HG02759 (cell line): ENCODE data around the gene LRRC2.
A peak's percentile ranks its signal among the peaks of the same experiment; 100 is the strongest.
"Not testable (repeated sequence)": the region's sequence is repeated elsewhere in the genome, so short reads cannot be mapped to it uniquely, and the experiment has no call there.

Experiments
- ATAC-seq: cut with Tn5 transposase; IDR thresholded peaks from one replicate; pipeline ENCODE4 v1.9.1; 2021; ENCODE audit warnings: mild to moderate bottlenecking, moderate library complexity; ENCODE audit not compliant: unreplicated experiment

The LRRC2 gene

DNA sequence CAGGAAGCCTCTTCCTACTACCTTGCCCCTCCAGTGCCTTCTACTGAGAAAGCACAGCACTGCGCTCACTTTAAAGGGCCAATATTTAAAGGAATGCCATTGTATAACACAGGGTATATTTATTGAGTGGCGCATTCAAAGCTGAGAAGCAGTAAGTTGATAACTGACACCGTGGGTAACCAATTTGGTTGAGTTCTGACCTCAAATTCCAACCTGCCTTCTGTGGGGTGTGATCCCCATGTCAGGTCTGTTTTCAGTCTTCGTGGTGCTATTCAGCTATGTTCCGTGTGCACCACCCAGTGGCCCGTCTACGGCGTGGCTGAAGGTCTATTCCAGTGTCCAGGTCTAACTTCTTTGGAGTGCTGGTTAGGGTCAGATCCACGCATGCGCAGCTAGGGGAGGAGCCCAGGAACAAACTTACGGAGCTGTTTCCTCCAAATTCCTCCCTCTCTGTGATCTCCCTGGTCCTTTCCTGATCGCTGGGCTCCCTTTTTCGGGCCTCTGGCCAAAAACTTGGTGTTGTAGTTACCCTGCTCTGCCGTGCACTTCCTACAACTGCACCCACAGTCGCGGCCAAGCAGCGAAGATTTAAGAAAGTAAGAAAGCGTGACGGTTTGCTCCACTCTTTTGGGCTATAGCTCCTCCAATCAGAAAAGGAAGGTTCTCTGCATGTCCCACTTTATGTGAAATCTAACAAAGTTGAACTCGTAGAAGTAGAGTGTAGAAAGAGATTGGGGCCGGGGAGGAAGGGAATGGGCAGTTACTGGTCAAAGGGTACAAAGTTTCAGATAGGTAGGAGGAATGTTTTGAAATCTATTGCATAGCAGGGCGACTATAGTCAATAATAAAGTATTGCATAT lies 7.7 kb downstream of the LRRC2 start:
- ATAC-seq, result peak; percentile 96

GRCh38 chr3:46557814-46558183 lies 8.3 kb downstream of the LRRC2 start:
- no peak for ATAC-seq

- no peak for ATAC-seq
Observed at GRCh38 chr3:46553154-46553553, 12.9 kb downstream of the LRRC2 start.

GRCh38 chr3:46552538-46552937 lies 13.6 kb downstream of the LRRC2 start:
- no peak for ATAC-seq

GRCh38 chr3:46551615-46552014 lies 14.5 kb downstream of the LRRC2 start:
- ATAC-seq, result no peak

GRCh38 chr3:46549989-46550388 lies 16.1 kb downstream of the LRRC2 start:
- no peak for ATAC-seq

DNA sequence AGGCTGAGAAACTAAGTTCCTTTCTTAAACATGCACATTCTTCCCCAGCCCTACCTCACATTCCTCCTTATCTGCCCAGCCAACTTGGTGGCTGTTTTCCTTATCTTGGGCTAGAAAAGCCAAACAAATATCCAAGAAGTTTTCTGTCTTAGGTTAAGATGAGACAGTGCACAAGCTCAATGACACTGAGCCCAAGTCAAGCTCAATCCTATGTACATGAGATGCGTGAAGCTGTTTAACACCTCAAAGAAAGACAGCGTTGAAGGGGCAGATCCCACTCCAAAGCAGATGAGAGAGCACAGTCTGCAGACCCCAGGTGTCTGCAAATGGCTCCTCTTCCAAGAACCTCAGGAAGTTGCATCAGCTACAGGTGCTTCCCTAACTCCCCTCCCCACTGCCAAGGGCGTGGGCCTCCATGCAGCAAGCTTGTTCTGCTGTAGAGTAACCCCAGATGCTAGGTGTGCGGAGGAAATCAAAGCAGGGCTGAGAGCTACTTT lies 16.6 kb downstream of the LRRC2 start:
- ATAC-seq, result no peak

DNA sequence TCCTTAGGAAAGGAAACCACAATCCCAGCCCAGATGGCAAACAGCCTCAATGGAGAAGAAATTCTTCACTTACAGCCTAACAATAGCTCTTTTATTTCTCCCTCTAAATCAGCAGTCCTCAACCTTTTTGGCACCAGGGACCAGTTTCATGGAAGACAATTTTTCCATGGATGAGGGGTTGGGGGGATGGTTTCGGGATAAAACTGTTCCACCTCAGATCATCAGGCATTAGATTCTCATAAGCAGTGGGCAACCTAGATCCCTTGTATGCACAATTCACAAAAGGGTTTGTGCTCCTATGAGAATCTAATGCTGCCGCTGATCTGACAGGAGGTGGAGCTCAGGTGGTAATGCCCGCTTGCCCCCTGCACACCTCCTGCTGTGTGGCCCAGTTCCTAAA lies 17.5 kb downstream of the LRRC2 start:
- not testable (repeated sequence) for ATAC-seq

GRCh38 chr3:46546896-46547440 lies 19.1 kb downstream of the LRRC2 start:
- ATAC-seq, result no peak

- no peak for ATAC-seq
Observed at GRCh38 chr3:46545818-46546630, 20.1 kb downstream of the LRRC2 start.

DNA sequence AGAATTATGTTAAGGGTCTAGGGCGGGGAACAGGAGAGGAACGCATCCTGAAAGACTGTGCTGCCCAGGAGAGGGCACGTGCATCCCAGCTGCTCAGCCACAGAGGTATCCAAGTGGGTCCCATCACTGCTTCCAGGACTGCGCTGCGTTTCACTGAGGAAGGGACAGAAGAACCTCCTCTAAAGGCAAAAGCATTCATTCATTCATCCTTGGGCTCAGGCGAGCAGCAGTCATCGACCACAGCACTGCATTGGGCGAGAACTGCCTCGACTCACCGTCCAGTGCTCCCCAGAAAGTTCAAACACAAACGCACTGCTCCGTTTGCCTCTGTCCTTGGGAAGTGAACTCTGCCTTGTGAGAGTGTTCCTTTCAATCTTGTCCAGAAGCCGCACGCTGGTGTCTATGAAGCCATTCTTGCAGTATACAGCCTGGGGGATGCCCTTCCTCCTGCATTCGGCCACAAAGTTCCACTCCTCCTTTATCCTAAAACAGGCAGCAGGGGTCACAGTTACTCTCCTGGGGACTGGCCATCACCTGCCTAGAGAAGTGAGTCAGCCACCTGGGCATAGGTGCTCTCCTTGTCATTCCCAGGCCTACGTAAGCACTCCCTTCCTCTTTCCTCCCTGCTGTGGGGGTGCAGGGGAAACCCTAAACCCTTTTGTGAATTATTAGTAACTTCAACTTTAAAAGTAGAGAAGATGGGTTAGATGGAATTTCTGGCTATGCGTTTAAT lies 21.2 kb downstream of the LRRC2 start:
- no peak for ATAC-seq

- ATAC-seq, result no peak
Observed at GRCh38 chr3:46542801-46543201, 23.3 kb downstream of the LRRC2 start.

DNA sequence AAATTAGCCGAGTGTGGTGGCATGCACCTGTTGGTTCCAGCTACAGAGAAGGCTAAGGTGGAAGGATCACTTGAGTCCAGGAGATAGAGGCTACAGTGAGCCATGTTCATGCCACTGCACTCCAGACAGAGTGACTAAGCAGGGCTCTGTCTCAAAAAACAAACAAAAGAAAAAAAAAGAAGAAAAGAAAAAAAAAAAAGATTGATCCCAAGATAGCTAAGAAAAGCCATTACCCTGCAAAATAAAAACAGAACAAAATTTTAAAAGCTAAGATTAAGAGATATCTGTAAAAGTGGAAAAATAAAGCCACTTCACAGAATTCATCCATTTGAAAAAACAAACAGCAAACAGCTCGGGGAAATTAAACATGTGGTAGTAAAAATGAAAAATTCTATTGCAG lies 23.8 kb downstream of the LRRC2 start:
- ATAC-seq, result no peak

GRCh38 chr3:46541835-46542234 lies 24.3 kb downstream of the LRRC2 start:
- ATAC-seq, result no peak

GRCh38 chr3:46540550-46540949 lies 25.6 kb downstream of the LRRC2 start:
- no peak for ATAC-seq

DNA sequence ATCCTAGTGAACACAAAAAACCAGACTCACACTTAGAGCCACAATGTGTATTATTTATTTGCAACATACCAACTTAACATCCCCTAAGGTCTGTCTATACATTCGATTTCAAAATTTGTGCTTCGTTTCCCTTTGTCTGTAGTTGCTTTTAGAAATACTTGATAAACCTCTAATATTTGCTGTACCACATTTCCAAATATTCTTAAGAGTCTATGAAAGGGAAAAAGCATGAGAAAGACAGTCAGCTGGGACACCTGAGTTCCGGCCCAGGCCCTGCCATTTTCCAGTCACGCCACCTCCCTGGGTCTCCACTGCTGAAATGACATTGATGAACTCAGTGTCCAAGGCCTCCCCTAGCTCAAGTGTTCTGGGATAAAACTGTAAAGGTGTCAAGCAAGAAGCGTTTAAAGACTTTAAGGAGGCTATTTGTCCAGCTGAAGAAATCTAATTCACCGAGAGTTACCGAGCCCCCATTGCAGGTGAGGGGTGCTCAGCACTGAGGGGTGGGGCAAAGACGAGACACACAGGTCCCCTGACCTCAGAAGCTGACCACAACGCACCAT lies 26.6 kb downstream of the LRRC2 start:
- ATAC-seq, result no peak

- ATAC-seq, result peak; percentile 79
Observed at GRCh38 chr3:46538803-46539442, 27.2 kb downstream of the LRRC2 start.

GRCh38 chr3:46538425-46538802 lies 27.7 kb downstream of the LRRC2 start:
- peak; percentile 1 for ATAC-seq

- ATAC-seq, result no peak
Observed at GRCh38 chr3:46537779-46538178, 28.3 kb downstream of the LRRC2 start.

GRCh38 chr3:46537316-46537715 lies 28.8 kb downstream of the LRRC2 start:
- no peak for ATAC-seq
